Stimulated activated CD4-positive, alpha-beta T cell treated with anti-CD3 and anti-CD28 coated beads, Interleukin-2, amount 100 ng/mL, for 24 hours (primary cell): ENCODE results near the gene KCNJ6.

Experiments
- DNase-seq, 2 donors: peaks; one replicate each; pipeline ENCODE4 v3.0.0-alpha.2; 2020

The KCNJ6 gene

GRCh38 chr21:37904856-37905255 is 11.4 kb downstream of the KCNJ6 start:
- no peak for DNase-seq

GRCh38 chr21:37903396-37903795 is 12.9 kb downstream of the KCNJ6 start:
- no peak for DNase-seq

- DNase-seq = no peak
Observed at GRCh38 chr21:37899146-37899545, 17.1 kb downstream of the KCNJ6 start.

- DNase-seq = no peak
Observed at GRCh38 chr21:37896788-37897187, 19.5 kb downstream of the KCNJ6 start.

- DNase-seq = no peak
Observed at GRCh38 chr21:37891972-37892371, 24.3 kb downstream of the KCNJ6 start.

- DNase-seq = no peak
Observed at GRCh38 chr21:37888659-37889058, 27.6 kb downstream of the KCNJ6 start.

- DNase-seq = no peak
Observed at GRCh38 chr21:37886726-37887299, 29.4 kb downstream of the KCNJ6 start.

GRCh38 chr21:37886120-37886519 is 30.1 kb downstream of the KCNJ6 start:
- DNase-seq = no peak

- no peak for DNase-seq
Observed at GRCh38 chr21:37878946-37879660, 37.2 kb downstream of the KCNJ6 start.

GRCh38 chr21:37877888-37878684 is 38.2 kb downstream of the KCNJ6 start:
- no peak for DNase-seq

GRCh38 chr21:37877171-37877570 is 39.1 kb downstream of the KCNJ6 start:
- no peak for DNase-seq

GRCh38 chr21:37876561-37876960 is 39.7 kb downstream of the KCNJ6 start:
- no peak for DNase-seq

- DNase-seq = no peak
Observed at GRCh38 chr21:37874904-37875780, 41.1 kb downstream of the KCNJ6 start.

- no peak for DNase-seq
Observed at GRCh38 chr21:37874481-37874880, 41.8 kb downstream of the KCNJ6 start.

GRCh38 chr21:37873655-37874054 is 42.6 kb downstream of the KCNJ6 start:
- DNase-seq = no peak

- DNase-seq = no peak
Observed at GRCh38 chr21:37871121-37871862, 45.0 kb downstream of the KCNJ6 start.

GRCh38 chr21:37870221-37870620 is 46.0 kb downstream of the KCNJ6 start:
- no peak for DNase-seq

- no peak for DNase-seq
Observed at GRCh38 chr21:37869661-37870060, 46.6 kb downstream of the KCNJ6 start.

- no peak for DNase-seq
Observed at GRCh38 chr21:37868446-37869295, 47.6 kb downstream of the KCNJ6 start.

- DNase-seq = no peak
Observed at GRCh38 chr21:37866027-37866426, 50.2 kb downstream of the KCNJ6 start.

GRCh38 chr21:37865156-37865555 is 51.1 kb downstream of the KCNJ6 start:
- DNase-seq = no peak
